OCI-LY3 (cell line): Measurements from ENCODE around the gene KLHL29.

ENCODE experiments used
- EZH2phosphoT487 ChIP-seq: fragments of 200-600 bp; shearing (Covaris generic); IDR thresholded peaks from 2 replicates; pipeline ENCODE4 v1.6.1; 2018; ENCODE audit warnings: antibody characterized with exemption, mixed run types, low read depth
- TF ChIP-seq, protein P1 (sequence below): fragments of 200-600, 300-600 bp; sonication (generic); IDR thresholded peaks from 2 replicates; pipeline ENCODE4 v1.5.1; 2014; ENCODE audit warnings: antibody characterized with exemption, low read length, low read depth

DNA sequence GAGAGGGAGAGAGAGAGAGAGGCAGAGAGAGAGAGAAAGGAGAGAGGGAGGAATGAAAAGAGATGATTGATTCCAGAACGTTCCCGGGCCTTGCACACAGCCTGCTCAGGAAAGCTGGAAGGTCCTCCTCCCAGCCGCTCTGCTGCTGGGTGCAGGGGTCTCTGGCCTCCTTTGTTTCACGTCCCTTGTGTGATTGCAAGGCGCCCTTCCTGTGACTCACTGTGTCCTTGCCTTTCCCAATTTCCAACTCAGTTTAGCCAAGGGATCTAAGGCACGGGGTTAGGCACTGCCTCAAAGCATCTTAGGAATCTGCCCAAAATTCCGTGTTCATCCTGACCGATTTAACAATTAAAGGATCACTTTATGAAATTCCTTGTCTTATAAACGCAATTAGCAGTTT lies 221.2 kb downstream of the KLHL29 start:
- TF ChIP-seq, protein P1, sequence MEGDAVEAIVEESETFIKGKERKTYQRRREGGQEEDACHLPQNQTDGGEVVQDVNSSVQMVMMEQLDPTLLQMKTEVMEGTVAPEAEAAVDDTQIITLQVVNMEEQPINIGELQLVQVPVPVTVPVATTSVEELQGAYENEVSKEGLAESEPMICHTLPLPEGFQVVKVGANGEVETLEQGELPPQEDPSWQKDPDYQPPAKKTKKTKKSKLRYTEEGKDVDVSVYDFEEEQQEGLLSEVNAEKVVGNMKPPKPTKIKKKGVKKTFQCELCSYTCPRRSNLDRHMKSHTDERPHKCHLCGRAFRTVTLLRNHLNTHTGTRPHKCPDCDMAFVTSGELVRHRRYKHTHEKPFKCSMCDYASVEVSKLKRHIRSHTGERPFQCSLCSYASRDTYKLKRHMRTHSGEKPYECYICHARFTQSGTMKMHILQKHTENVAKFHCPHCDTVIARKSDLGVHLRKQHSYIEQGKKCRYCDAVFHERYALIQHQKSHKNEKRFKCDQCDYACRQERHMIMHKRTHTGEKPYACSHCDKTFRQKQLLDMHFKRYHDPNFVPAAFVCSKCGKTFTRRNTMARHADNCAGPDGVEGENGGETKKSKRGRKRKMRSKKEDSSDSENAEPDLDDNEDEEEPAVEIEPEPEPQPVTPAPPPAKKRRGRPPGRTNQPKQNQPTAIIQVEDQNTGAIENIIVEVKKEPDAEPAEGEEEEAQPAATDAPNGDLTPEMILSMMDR = no peak
- TF ChIP-seq EZH2phosphoT487 = no peak
